A673 (cell line): ENCODE data around the gene NR0B1. TPM values are rescaled to one million over a fixed set of nuclear protein-coding genes. Genes with fewer than 3 reads are reported as not detected.
A peak's percentile ranks its signal among the peaks of the same experiment; 100 is the strongest.

ENCODE experiments used
- BruUV-seq: library from RNA; stranded (reverse); fragments of 400-500 nt; replicated peaks from 2 replicates; lab custom pipeline; 2021; lab: Mats Ljungman, UMichigan
- CTCF ChIA-PET: fragments of 300-600 bp; sonication (Branson Sonifier 250); formaldehyde crosslinking; loops from one replicate; lab custom pipeline; 2022; ENCODE audit warnings: antibody characterized with exemption; lab: Charles Lee
- POLR2A ChIA-PET: fragments of 300-600 bp; sonication (Branson Sonifier 250); formaldehyde crosslinking; loops from one replicate; lab custom pipeline; 2022; ENCODE audit warnings: antibody characterized with exemption; ENCODE audit not compliant: low non-redundant PET; lab: Charles Lee
- DNase-seq: peaks from one replicate; pipeline ENCODE4 v3.0.0-alpha.2; 2015; ENCODE audit warnings: low spot score
- H3K27ac ChIP-seq: fragments of 200-600 bp; sonication (generic); 2 replicates; pipeline ENCODE4 v1.5.1; 2016; ENCODE audit warnings: mixed run types, low read depth, mild to moderate bottlenecking, mixed read lengths, antibody characterized with exemption, low read length; ENCODE audit not compliant: poor library complexity, severe bottlenecking
- H3K27me3 ChIP-seq: fragments of 200-600 bp; sonication (generic); replicated peaks from 2 replicates; pipeline ENCODE4 v1.6.1; 2017; ENCODE audit warnings: mixed run types, low read depth, mild to moderate bottlenecking, mixed read lengths, antibody characterized with exemption, low read length; ENCODE audit not compliant: insufficient read depth, poor library complexity
- H3K36me3 ChIP-seq: fragments of 200-600 bp; sonication (generic); 2 replicates; pipeline ENCODE4 v1.6.1; 2016; ENCODE audit warnings: mixed run types, mild to moderate bottlenecking, mixed read lengths, antibody characterized with exemption, low read length; ENCODE audit not compliant: insufficient read depth, poor library complexity, severe bottlenecking
- H3K4me1 ChIP-seq: fragments of 200-600 bp; sonication (generic); 2 replicates; pipeline ENCODE4 v1.6.1; 2017; ENCODE audit warnings: mixed run types, mild to moderate bottlenecking, mixed read lengths, antibody characterized with exemption, low read length; ENCODE audit not compliant: insufficient read depth, poor library complexity, severe bottlenecking
- H3K4me3 ChIP-seq: fragments of 200-600 bp; sonication (generic); 2 replicates; pipeline ENCODE4 v1.5.1; 2016; ENCODE audit warnings: low read depth, mixed run types, mild to moderate bottlenecking, mixed read lengths, low read length; ENCODE audit not compliant: poor library complexity, severe bottlenecking
- H3K9me3 ChIP-seq: fragments of 200-600 bp; sonication (generic); 2 replicates; pipeline ENCODE4 v1.6.1; 2016; ENCODE audit warnings: mixed run types, low read depth, mild to moderate bottlenecking, mixed read lengths, antibody characterized with exemption, low read length; ENCODE audit not compliant: poor library complexity, severe bottlenecking
- CTCF ChIP-seq: fragments of 300-800, 200-600 bp; sonication (generic); conservative IDR thresholded peaks from 2 replicates; pipeline ENCODE4 v1.5.1; 2017; ENCODE audit warnings: low read depth, mild to moderate bottlenecking, antibody characterized with exemption, low read length, moderate library complexity, mixed read lengths
- EZH2 ChIP-seq: fragments of 200-600 bp; sonication (generic); IDR thresholded peaks from 2 replicates; pipeline ENCODE4 v1.6.1; 2017; ENCODE audit warnings: borderline replicate concordance, low read depth, mild to moderate bottlenecking, mixed read lengths, antibody characterized with exemption, low read length; ENCODE audit not compliant: poor library complexity, severe bottlenecking
- intact Hi-C: fragments of 100-400 bp; cut with micrococcal nuclease; formaldehyde crosslinking; loops from one replicate; pipeline ENCODE4 v1.10.0; 2022; ENCODE audit not compliant: unreplicated experiment
- total RNA-seq: library from RNA; stranded (reverse); gene quantifications from 2 replicates; pipeline ENCODE4 v1.2.3, GENCODE V29; 2021

Gene NR0B1
- total RNA-seq, 1 experiment from 2014 or later = 69.6 TPM

- intact Hi-C loops = no loop called here
- no peak overlapping the region for H3K4me3 ChIP-seq
- ChIA-PET CTCF (no interaction called here), POLR2A (interaction anchor here (0.5 kb wide), 1 partner anchor 157 kb away, joined by 6 read pairs; no protein-coding TSS in a partner anchor)
- TF ChIP-seq CTCF (no peak), EZH2 (no peak)
- no TSS peak for BruUV-seq
- H3K36me3 ChIP-seq = peaks cover 28% of the 10 kb centered on the region
- peaks cover 39% of the 10 kb centered on the region for H3K4me1 ChIP-seq
- H3K9me3 ChIP-seq = no peaks in the 10 kb centered on the region
- peak; percentile 79 for DNase-seq
- no peaks in the 10 kb centered on the region for H3K27me3 ChIP-seq
- peak overlapping the region; percentile 56 for H3K27ac ChIP-seq
Measured at GRCh38 chrX:30302956-30303355, 6.2 kb downstream of the NR0B1 start.

- H3K4me1 ChIP-seq = peaks cover 39% of the 10 kb centered on the region
- H3K27ac ChIP-seq = peak overlapping the region; percentile 56
- TF ChIP-seq EZH2 = no peak
- no peak for TF ChIP-seq CTCF
- H3K9me3 ChIP-seq = no peaks in the 10 kb centered on the region
- ChIA-PET CTCF (no interaction called here), POLR2A (interaction anchor here (0.7 kb wide), 1 partner anchor 1104 kb away, joined by 8 read pairs; no protein-coding TSS in a partner anchor)
- no peaks in the 10 kb centered on the region for H3K27me3 ChIP-seq
- peaks cover 28% of the 10 kb centered on the region for H3K36me3 ChIP-seq
- peak; percentile 65 for DNase-seq
- peak overlapping the region; percentile 16 for H3K4me3 ChIP-seq
- intact Hi-C loops = no loop called here
- BruUV-seq = no TSS peak
Measured at GRCh38 chrX:30301963-30302362, 7.2 kb downstream of the NR0B1 start.

- no peaks in the 10 kb centered on the region for H3K9me3 ChIP-seq
- CTCF ChIA-PET = no interaction called here
Measured at GRCh38 chrX:30301208-30301607, 8.0 kb downstream of the NR0B1 start.

More at GRCh38 chrX:30301208-30301607, 8.0 kb downstream of the NR0B1 start:
- H3K36me3 ChIP-seq = peaks cover 23% of the 10 kb centered on the region
- DNase-seq = no peak
- TF ChIP-seq CTCF = no peak
- TF ChIP-seq EZH2 = no peak
- intact Hi-C loops = no loop called here
- POLR2A ChIA-PET = interaction anchor here (0.6 kb wide), 1 partner anchor 1013 kb away, joined by 5 read pairs; no protein-coding TSS in a partner anchor
- no peak overlapping the region for H3K27ac ChIP-seq
- no peaks in the 10 kb centered on the region for H3K27me3 ChIP-seq
- H3K4me3 ChIP-seq = no peak overlapping the region
- no TSS peak for BruUV-seq
- H3K4me1 ChIP-seq = peaks cover 39% of the 10 kb centered on the region
